Sigmoid colon (tissue), 7 donors: ENCODE measurements around the gene RETREG1. TPM values are rescaled to one million over a fixed set of nuclear protein-coding genes. Genes with fewer than 3 reads are reported as not detected.

Source experiments
- DNase-seq: peaks from one replicate; pipeline ENCODE4 v3.0.0-alpha.2; 2019
- H3K27ac ChIP-seq, 4 donors: fragments of 200-600 bp; sonication (generic); one replicate each; pipeline ENCODE4 v1.5.1; 2016 to 2019; ENCODE audit warnings: mild to moderate bottlenecking in 1 of 4
- H3K27me3 ChIP-seq, 3 donors: fragments of 200-600 bp; sonication (generic); one replicate each; pipeline ENCODE4 v1.5.1; 2019; ENCODE audit warnings: mild to moderate bottlenecking in 1 of 3
- H3K36me3 ChIP-seq, 4 donors: fragments of 200-600 bp; sonication (generic); one replicate each; pipeline ENCODE4 v1.5.1; 2016 to 2019
- H3K4me1 ChIP-seq, 4 donors: fragments of 200-600 bp; sonication (generic); one replicate each; pipeline ENCODE4 v1.5.1; 2017 to 2019
- H3K4me3 ChIP-seq, 4 donors: fragments of 200-600 bp; sonication (generic); one replicate each; pipeline ENCODE4 v1.5.1; 2017 to 2019; ENCODE audit warnings: mild to moderate bottlenecking in 2 of 4, moderate library complexity in 1 of 4
- H3K9me3 ChIP-seq, 4 donors: fragments of 200-600 bp in 3 of 4; sonication (generic) in 3 of 4; one replicate each; pipeline versions ENCODE4 v1.5.1 to v1.6.1; 2013 to 2019
- CTCF ChIP-seq, 4 experiments: fragments of 450-650 bp in 3 of 4; fragments of 200-600 bp in 1 of 4; IDR thresholded peaks; one replicate each; pipeline ENCODE4 v1.5.1; 2016 to 2019; ENCODE audit warnings: antibody characterized with exemption in 4 of 4, mild to moderate bottlenecking in 3 of 4, moderate library complexity in 2 of 4
- EP300 ChIP-seq, 4 donors: sonication (generic); formaldehyde crosslinking; IDR thresholded peaks; one replicate each; pipeline ENCODE4 v1.6.1; 2017; ENCODE audit warnings: antibody characterized with exemption in 4 of 4
- POLR2A ChIP-seq, 2 donors: fragments of 450-650 bp; IDR thresholded peaks; one replicate each; pipeline ENCODE4 v1.6.1; 2016; ENCODE audit warnings: antibody characterized with exemption in 2 of 2, mild to moderate bottlenecking in 2 of 2, moderate library complexity in 2 of 2
- POLR2AphosphoS5 ChIP-seq, 4 donors: sonication (generic); formaldehyde crosslinking; IDR thresholded peaks; one replicate each; pipeline ENCODE4 v1.6.1; 2017; ENCODE audit warnings: antibody characterized with exemption in 4 of 4
- WGBS, 2 donors: extraction: QIAGEN DNeasy Blood & Tissue Kit; methylation state at CpG; one replicate each; pipeline ENCODE4 v1.1.7; 2013; 5-methylcytosine and 5-hydroxymethylcytosine counted together
- intact Hi-C: fragments of 100-400 bp; cut with DNase I; formaldehyde crosslinking; loops from one replicate; pipeline ENCODE4 v1.15.1; 2023
- polyA plus RNA-seq, 3 donors: library from polyadenylated mRNA; stranded (reverse); fragments of 200-250 nt; gene quantifications; one replicate each; pipeline ENCODE4 v1.2.3, GENCODE V29; 2013
- total RNA-seq, 4 donors: library from RNA; depleted of rRNA; stranded (reverse); fragments of >200 nt; gene quantifications; one replicate each; pipeline ENCODE4 v1.1.0, GENCODE V29; 2016
- donor health status: healthy with polysubstance abuse.
- donor health status: Bipolar disorder and iron deficiency.
- donor health status: healthy.

Gene RETREG1
- total and polyA plus RNA-seq, 7 donors: 10.8 to 21.2 (median 14.6) TPM

GRCh38 chr5:16524286-16524685 is 92.5 kb downstream of the RETREG1 start:
- no peaks in the 10 kb centered on the region for H3K36me3 ChIP-seq
- H3K9me3 ChIP-seq: no peaks in the 10 kb centered on the region
- no peak for DNase-seq
- H3K27me3 ChIP-seq: no peaks in the 10 kb centered on the region
- no peak overlapping the region for H3K4me3 ChIP-seq
- 77 to 92% methylated on average over 5 of the region's 5 CpGs for WGBS, 2 donors
- H3K4me1 ChIP-seq: no peaks in the 10 kb centered on the region
- intact Hi-C loops: no loop called here
- H3K27ac ChIP-seq: no peak overlapping the region
- no peak for TF ChIP-seq POLR2A (IDR thresholded peaks at IDR 0.05)
- no peak for TF ChIP-seq EP300 (IDR thresholded peaks at IDR 0.05)
- no peak for TF ChIP-seq POLR2AphosphoS5 (IDR thresholded peaks at IDR 0.05)
- no peak for TF ChIP-seq CTCF (IDR thresholded peaks at IDR 0.05)

- no peak overlapping the region for H3K4me3 ChIP-seq
- H3K27ac ChIP-seq: no peak overlapping the region
- no peaks in the 10 kb centered on the region for H3K4me1 ChIP-seq
- 16 to 69% methylated on average over 10 of the region's 10 CpGs for WGBS, 2 donors
- intact Hi-C loops: no loop called here
- H3K9me3 ChIP-seq: no peaks in the 10 kb centered on the region
- TF ChIP-seq EP300 (IDR thresholded peaks at IDR 0.05): no peak
- TF ChIP-seq CTCF (IDR thresholded peaks at IDR 0.05): no peak
- TF ChIP-seq POLR2A (IDR thresholded peaks at IDR 0.05): no peak
- no peak for TF ChIP-seq POLR2AphosphoS5 (IDR thresholded peaks at IDR 0.05)
- H3K36me3 ChIP-seq: no peaks in the 10 kb centered on the region
- DNase-seq: no peak
- H3K27me3 ChIP-seq: no peaks in the 10 kb centered on the region
Measured at GRCh38 chr5:16521521-16522483, 95.0 kb downstream of the RETREG1 start.

GRCh38 chr5:16520841-16521240 is 96.0 kb downstream of the RETREG1 start:
- WGBS, 2 donors: 14 to 57% methylated on average over 4 of the region's 4 CpGs
- Histone ChIP-seq H3K9me3 (no peaks in the 10 kb centered on the region), H3K36me3 (no peaks in the 10 kb centered on the region), H3K27ac (no peak overlapping the region), H3K27me3 (no peaks in the 10 kb centered on the region), H3K4me3 (no peak overlapping the region), H3K4me1 (no peaks in the 10 kb centered on the region)
- intact Hi-C loops: no loop called here
- DNase-seq: no peak
- TF ChIP-seq POLR2A (IDR thresholded peaks at IDR 0.05): no peak
- no peak for TF ChIP-seq EP300 (IDR thresholded peaks at IDR 0.05)
- no peak for TF ChIP-seq CTCF (IDR thresholded peaks at IDR 0.05)
- no peak for TF ChIP-seq POLR2AphosphoS5 (IDR thresholded peaks at IDR 0.05)

- no peak for DNase-seq
- Histone ChIP-seq H3K4me1 (no peaks in the 10 kb centered on the region), H3K36me3 (no peaks in the 10 kb centered on the region), H3K4me3 (no peak overlapping the region), H3K27me3 (no peaks in the 10 kb centered on the region), H3K9me3 (no peaks in the 10 kb centered on the region), H3K27ac (no peak overlapping the region)
- intact Hi-C loops: no loop called here
- WGBS, 2 donors: 92 to 94% methylated on average over 4 of the region's 4 CpGs
- TF ChIP-seq POLR2AphosphoS5 (IDR thresholded peaks at IDR 0.05): no peak
- TF ChIP-seq EP300 (IDR thresholded peaks at IDR 0.05): no peak
- no peak for TF ChIP-seq CTCF (IDR thresholded peaks at IDR 0.05)
- no peak for TF ChIP-seq POLR2A (IDR thresholded peaks at IDR 0.05)
Measured at GRCh38 chr5:16519435-16519834, 97.4 kb downstream of the RETREG1 start.
